Islet precursor cell (in vitro differentiated cells): ENCODE measurements around the gene IL11RA.
"Not testable (repeated sequence)": the region's sequence is repeated elsewhere in the genome, so short reads cannot be mapped to it uniquely, and the experiment has no call there.

Experiments
- DNase-seq: peaks from one replicate; pipeline ENCODE4 v3.0.0-alpha.2; 2018

IL11RA gene

GRCh38 chr9:34630402-34631154 is 21.4 kb upstream of the IL11RA start:
- no peak for DNase-seq

GRCh38 chr9:34633166-34633565 is 18.8 kb upstream of the IL11RA start:
- DNase-seq, result no peak

- peak; percentile 85 for DNase-seq
These were observed 18.0 kb upstream of the IL11RA start for GRCh38 chr9:34633851-34634550.

GRCh38 chr9:34634551-34635248 is 17.3 kb upstream of the IL11RA start:
- no peak for DNase-seq

GRCh38 chr9:34635556-34635955 is 16.4 kb upstream of the IL11RA start:
- DNase-seq, result no peak

GRCh38 chr9:34636791-34637355 is 15.1 kb upstream of the IL11RA start:
- no peak for DNase-seq

- DNase-seq, result peak; percentile 96
These were observed 14.4 kb upstream of the IL11RA start, which contains the start of gene SIGMAR1 for GRCh38 chr9:34637356-34638137. Gene SIGMAR1 (minus strand): TSS chr9:34637787. CDS start chr9:34637697, 90 bp downstream.

GRCh38 chr9:34638138-34638445 is 13.9 kb upstream of the IL11RA start:
- DNase-seq, result no peak

GRCh38 chr9:34639322-34639721 is 12.7 kb upstream of the IL11RA start:
- not testable (repeated sequence) for DNase-seq

- DNase-seq, result no peak
These were observed 9.3 kb upstream of the IL11RA start for GRCh38 chr9:34642679-34643078.

- no peak for DNase-seq
These were observed 7.1 kb upstream of the IL11RA start for GRCh38 chr9:34644766-34645314.

GRCh38 chr9:34646211-34647083 is 5.5 kb upstream of the IL11RA start, which contains the start of gene GALT:
Gene GALT (plus strand): TSS chr9:34646675. CDS start chr9:34646705, 30 bp downstream.
- peak; percentile 98 for DNase-seq

- no peak for DNase-seq
These were observed 4.9 kb upstream of the IL11RA start for GRCh38 chr9:34647084-34647403.

GRCh38 chr9:34647651-34648050 is 4.3 kb upstream of the IL11RA start:
- DNase-seq, result no peak

GRCh38 chr9:34648673-34649072 is 3.3 kb upstream of the IL11RA start:
- DNase-seq, result no peak

GRCh38 chr9:34650816-34651215 is 1.2 kb upstream of the IL11RA start:
- no peak for DNase-seq

- no peak for DNase-seq
These were observed 664 bp upstream of the IL11RA start for GRCh38 chr9:34651321-34651720.

- DNase-seq, result no peak
These were observed 616 bp downstream of the IL11RA start for GRCh38 chr9:34652602-34653000.

- DNase-seq, result no peak
These were observed 1.4 kb downstream of the IL11RA start for GRCh38 chr9:34653151-34654072.

GRCh38 chr9:34654323-34655051 is 2.5 kb downstream of the IL11RA start:
- DNase-seq, result no peak
